ENCODE results near the gene DNAH10.

DNAH10 gene

DNA sequence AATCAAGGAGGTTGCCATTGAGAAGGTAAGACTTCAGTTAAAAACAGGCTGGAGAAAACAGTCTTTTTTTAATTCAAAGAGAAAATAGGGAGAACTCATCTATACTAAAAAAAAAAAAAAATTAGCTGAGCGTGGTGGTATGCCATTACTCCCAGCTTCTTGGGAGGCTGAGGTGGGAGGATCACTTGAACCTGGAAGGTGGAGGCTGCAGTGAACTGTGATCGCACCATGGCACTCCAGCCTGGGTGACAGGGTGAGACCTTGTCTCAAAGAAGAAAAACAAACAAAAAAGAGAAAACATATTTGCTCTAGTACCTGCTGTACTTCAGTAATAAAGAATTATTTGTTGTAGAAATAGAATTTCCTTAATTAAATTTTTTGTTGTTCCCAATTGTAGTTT lies 68.6 kb downstream of the DNAH10 start:
- Histone ChIP-seq H3K9ac (ENCODE audit: low read depth in 1 of 2, low read length in 2 of 2) (no peak overlapping the region), H3K36me3 (ENCODE audit: control insufficient read depth in 1 of 2, insufficient read depth in 2 of 2, low read length in 2 of 2) (no peaks in the 10 kb centered on the region), H3K4me3 (ENCODE audit: low read depth in 1 of 2, low read length in 2 of 2) (no peak overlapping the region), H3K27me3 (ENCODE audit: control insufficient read depth in 1 of 2, insufficient read depth in 2 of 2, low read length in 2 of 2) (no peaks in the 10 kb centered on the region), H3K27ac (ENCODE audit: low read depth, low read length) (no peak overlapping the region), H3K9me3 (ENCODE audit: control insufficient read depth in 1 of 2, low read length in 2 of 2) (peaks cover 0 to 4% of the 10 kb centered on the region in 2 donors), H3K4me1 (ENCODE audit: control insufficient read depth in 1 of 2, insufficient read depth in 2 of 2, low read length in 2 of 2) (no peaks in the 10 kb centered on the region)

DNA sequence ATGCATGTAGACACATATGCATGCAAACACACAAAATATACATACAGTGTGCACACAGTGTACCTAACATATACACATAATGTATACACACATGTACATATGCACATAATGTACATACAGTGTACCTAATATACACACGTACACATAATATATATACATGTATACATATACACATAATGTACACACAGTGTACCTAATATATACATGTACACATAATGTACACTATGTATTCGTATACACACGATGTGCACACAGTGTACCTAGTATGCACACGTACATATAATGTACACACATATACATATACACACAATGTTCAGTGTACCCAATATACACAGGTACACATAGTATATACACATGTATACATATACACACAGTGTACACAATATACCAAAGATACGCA lies 70.0 kb downstream of the DNAH10 start:
- Histone ChIP-seq H3K36me3 (ENCODE audit: control insufficient read depth in 1 of 2, insufficient read depth in 2 of 2, low read length in 2 of 2) (no peaks in the 10 kb centered on the region), H3K27me3 (ENCODE audit: control insufficient read depth in 1 of 2, insufficient read depth in 2 of 2, low read length in 2 of 2) (no peaks in the 10 kb centered on the region), H3K4me3 (ENCODE audit: low read depth in 1 of 2, low read length in 2 of 2) (no peak overlapping the region)

DNA sequence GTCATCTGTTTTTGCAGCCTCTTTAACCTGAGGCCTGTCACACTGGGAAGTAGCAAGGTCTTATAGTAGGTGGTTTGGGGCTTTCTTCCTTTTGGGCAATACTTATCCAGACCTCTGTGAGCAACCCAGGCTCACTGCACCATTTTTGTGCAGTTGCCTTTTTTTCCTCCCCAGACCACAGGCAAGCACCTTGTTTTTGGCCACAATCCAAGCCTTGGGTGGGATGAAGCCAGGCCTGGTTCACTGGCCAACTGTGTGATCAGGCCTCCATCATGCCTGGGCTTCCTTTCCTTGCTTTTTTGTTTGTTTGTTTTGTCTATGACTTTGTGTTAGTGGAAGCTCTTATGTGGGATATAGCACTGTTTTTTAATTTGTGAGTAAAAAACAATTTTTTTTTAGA lies 71.7 kb downstream of the DNAH10 start:
- Histone ChIP-seq H3K36me3 (ENCODE audit: control insufficient read depth in 1 of 2, insufficient read depth in 2 of 2, low read length in 2 of 2) (no peaks in the 10 kb centered on the region), H3K27ac (ENCODE audit: low read depth, low read length) (no peak overlapping the region), H3K27me3 (ENCODE audit: control insufficient read depth in 1 of 2, insufficient read depth in 2 of 2, low read length in 2 of 2) (no peaks in the 10 kb centered on the region), H3K9ac (ENCODE audit: low read depth in 1 of 2, low read length in 2 of 2) (no peak overlapping the region), H3K4me3 (ENCODE audit: low read depth in 1 of 2, low read length in 2 of 2) (no peak overlapping the region), H3K4me1 (ENCODE audit: control insufficient read depth in 1 of 2, insufficient read depth in 2 of 2, low read length in 2 of 2) (no peaks in the 10 kb centered on the region), H3K9me3 (ENCODE audit: control insufficient read depth in 1 of 2, low read length in 2 of 2) (peaks cover 0 to 4% of the 10 kb centered on the region in 2 donors)

More for the DNA sequence above, 70.0 kb downstream of the DNAH10 start:
- Histone ChIP-seq H3K9me3 (ENCODE audit: control insufficient read depth in 1 of 2, low read length in 2 of 2) (peaks cover 0 to 4% of the 10 kb centered on the region in 2 donors), H3K4me1 (ENCODE audit: control insufficient read depth in 1 of 2, insufficient read depth in 2 of 2, low read length in 2 of 2) (no peaks in the 10 kb centered on the region), H3K9ac (ENCODE audit: low read depth in 1 of 2, low read length in 2 of 2) (no peak overlapping the region), H3K27ac (ENCODE audit: low read depth, low read length) (no peak overlapping the region)

DNA sequence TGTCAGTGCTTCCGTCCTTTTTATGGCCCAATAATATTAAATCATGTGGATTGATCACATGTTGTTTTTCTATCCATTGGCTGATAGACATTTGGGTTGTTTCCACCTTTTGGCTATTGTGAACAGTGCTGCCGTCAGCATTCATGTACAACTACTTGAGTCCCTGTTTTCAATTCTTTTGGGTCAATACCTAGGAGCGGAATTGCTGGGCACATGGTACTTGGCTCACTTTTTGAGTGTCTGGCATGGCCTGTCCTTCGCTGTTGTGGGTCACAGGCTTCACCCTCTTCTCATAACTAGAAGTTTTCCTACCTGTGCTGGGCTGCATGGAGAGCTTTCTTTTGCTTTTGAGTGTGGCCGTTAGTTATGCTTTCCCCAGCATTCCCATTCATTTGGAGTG lies 72.7 kb downstream of the DNAH10 start:
- no peak overlapping the region for H3K9ac ChIP-seq (ENCODE audit: low read depth in 1 of 2, low read length in 2 of 2)
- H3K27me3 ChIP-seq (ENCODE audit: control insufficient read depth in 1 of 2, insufficient read depth in 2 of 2, low read length in 2 of 2) = no peaks in the 10 kb centered on the region
- no peak overlapping the region for H3K4me3 ChIP-seq (ENCODE audit: low read depth in 1 of 2, low read length in 2 of 2)
- H3K4me1 ChIP-seq (ENCODE audit: control insufficient read depth in 1 of 2, insufficient read depth in 2 of 2, low read length in 2 of 2) = no peaks in the 10 kb centered on the region
- H3K9me3 ChIP-seq (ENCODE audit: control insufficient read depth in 1 of 2, low read length in 2 of 2) = peaks cover 0 to 4% of the 10 kb centered on the region in 2 donors
- H3K27ac ChIP-seq (ENCODE audit: low read depth, low read length) = no peak overlapping the region
- no peaks in the 10 kb centered on the region for H3K36me3 ChIP-seq (ENCODE audit: control insufficient read depth in 1 of 2, insufficient read depth in 2 of 2, low read length in 2 of 2)

DNA sequence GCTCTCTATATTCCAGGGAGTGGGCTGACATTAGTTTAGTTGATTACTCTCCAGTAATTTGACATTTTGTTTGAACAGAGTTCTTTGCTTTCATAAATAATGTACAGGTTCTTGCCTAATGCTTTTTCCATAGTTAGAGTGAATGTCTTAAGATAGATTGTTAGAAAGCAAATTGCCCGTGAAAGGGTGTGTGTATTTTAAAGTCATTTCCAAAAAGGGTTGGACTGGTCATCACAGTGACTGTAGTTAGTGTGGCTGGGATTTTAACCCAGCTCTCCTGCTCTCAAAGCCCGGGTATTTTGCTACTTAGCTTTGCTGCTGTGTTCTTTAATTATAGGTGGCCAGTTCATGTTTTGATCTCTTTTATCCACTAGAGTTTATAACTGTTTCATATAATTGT lies 74.2 kb downstream of the DNAH10 start:
- Histone ChIP-seq H3K4me3 (ENCODE audit: low read depth in 1 of 2, low read length in 2 of 2) (no peak overlapping the region), H3K9ac (ENCODE audit: low read depth in 1 of 2, low read length in 2 of 2) (no peak overlapping the region), H3K4me1 (ENCODE audit: control insufficient read depth in 1 of 2, insufficient read depth in 2 of 2, low read length in 2 of 2) (no peaks in the 10 kb centered on the region), H3K27me3 (ENCODE audit: control insufficient read depth in 1 of 2, insufficient read depth in 2 of 2, low read length in 2 of 2) (no peaks in the 10 kb centered on the region), H3K9me3 (ENCODE audit: control insufficient read depth in 1 of 2, low read length in 2 of 2) (peaks cover 0 to 4% of the 10 kb centered on the region in 2 donors), H3K36me3 (ENCODE audit: control insufficient read depth in 1 of 2, insufficient read depth in 2 of 2, low read length in 2 of 2) (no peaks in the 10 kb centered on the region), H3K27ac (ENCODE audit: low read depth, low read length) (no peak overlapping the region)

DNA sequence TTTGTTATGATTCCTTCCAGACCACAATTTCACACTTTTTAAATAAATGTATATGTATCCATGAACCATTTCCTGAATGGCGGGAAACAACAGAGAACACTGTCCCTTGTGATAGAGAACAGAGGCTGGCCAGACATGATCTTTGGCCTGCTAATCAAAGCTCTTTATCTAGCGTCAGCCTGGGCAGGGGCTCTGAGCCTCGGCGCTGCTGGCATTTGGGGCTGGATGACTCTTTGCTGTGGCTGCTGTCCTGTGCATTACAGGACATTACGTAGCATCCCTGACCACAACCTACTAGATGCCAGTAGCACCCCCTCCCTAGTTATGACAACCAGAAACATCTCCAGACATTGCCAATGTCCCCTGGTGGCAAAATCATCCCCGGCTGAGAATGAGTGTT lies 77.7 kb downstream of the DNAH10 start:
- Histone ChIP-seq H3K4me1 (ENCODE audit: control insufficient read depth in 1 of 2, insufficient read depth in 2 of 2, low read length in 2 of 2) (no peaks in the 10 kb centered on the region), H3K27ac (ENCODE audit: low read depth, low read length) (no peak overlapping the region), H3K9ac (ENCODE audit: low read depth in 1 of 2, low read length in 2 of 2) (no peak overlapping the region), H3K9me3 (ENCODE audit: control insufficient read depth in 1 of 2, low read length in 2 of 2) (no peaks in the 10 kb centered on the region), H3K4me3 (ENCODE audit: low read depth in 1 of 2, low read length in 2 of 2) (no peak overlapping the region), H3K27me3 (ENCODE audit: control insufficient read depth in 1 of 2, insufficient read depth in 2 of 2, low read length in 2 of 2) (no peaks in the 10 kb centered on the region), H3K36me3 (ENCODE audit: control insufficient read depth in 1 of 2, insufficient read depth in 2 of 2, low read length in 2 of 2) (no peaks in the 10 kb centered on the region)

DNA sequence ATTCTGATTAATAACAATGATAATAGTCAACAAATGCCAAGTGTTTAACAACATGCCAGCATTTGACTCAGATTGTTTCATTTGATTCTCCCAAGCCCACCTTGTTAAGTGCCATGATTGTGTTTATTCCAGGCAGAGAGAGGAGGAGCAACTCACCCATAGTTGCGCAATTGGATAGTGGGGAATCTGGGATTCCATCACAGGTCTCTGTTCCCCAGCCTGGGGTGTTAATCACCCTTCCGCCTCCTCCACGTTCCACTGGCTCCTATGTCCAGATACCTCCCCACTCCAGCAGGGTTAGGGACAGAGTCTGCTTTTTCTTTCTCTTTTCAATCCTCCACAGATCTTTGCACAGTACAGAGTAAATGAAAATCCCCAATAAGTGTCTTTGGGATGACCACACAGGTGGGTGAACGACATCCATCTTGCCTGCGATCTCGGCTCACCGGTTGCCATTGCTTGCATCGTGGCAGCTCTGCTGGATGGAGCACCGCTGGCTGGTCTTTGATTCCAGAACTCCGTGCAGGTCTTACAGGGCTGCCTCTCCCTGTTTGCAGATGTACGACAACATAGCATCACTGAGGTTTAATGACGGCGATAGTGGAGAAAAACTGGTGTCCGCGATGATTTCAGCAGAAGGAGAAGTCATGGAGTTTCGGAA lies 78.8 kb downstream of the DNAH10 start:
- no peaks in the 10 kb centered on the region for H3K27me3 ChIP-seq (ENCODE audit: control insufficient read depth in 1 of 2, insufficient read depth in 2 of 2, low read length in 2 of 2)
- no peaks in the 10 kb centered on the region for H3K36me3 ChIP-seq (ENCODE audit: control insufficient read depth in 1 of 2, insufficient read depth in 2 of 2, low read length in 2 of 2)

DNA sequence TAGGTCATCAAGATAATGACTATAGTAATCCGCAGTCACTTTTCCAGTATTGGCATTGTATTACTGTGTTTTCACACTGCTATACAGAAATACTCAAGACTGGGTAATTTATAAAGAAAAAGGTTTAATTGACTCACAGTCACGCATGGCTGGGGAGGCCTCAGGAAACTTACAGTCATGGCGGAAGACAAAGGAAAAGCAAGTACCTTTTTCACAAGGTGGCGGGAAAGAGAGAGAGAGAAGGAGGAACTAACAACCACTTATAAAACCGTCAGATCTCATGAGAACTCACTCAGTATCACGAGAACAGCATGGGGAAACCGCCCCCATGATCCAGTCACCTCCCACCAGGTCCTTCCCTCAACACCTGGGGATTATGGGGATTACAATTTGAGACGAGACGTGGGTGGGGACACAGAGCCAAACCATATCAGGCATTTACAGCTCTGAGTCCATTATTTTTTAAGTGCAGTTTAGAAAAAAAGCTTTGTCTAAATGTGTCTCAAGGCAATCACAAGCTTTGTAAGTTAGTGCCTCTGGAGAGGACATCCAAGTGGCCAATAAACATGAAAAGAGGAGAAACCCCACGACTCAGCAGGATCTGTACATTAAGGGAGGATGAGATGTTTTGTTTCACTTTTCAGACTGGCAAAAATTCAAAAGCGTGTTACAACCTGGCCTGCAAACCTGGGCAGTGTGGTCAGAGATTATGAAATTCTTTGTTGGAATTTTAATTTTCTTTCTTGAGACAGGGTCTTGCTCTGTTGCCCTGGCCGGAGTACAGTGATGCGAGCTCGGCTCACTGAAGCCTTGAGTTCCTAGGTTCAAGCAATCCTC lies 82.0 kb downstream of the DNAH10 start:
- H3K36me3 ChIP-seq (ENCODE audit: control insufficient read depth in 1 of 2, insufficient read depth in 2 of 2, low read length in 2 of 2) = no peaks in the 10 kb centered on the region
- H3K4me3 ChIP-seq (ENCODE audit: low read depth in 1 of 2, low read length in 2 of 2) = no peak overlapping the region
- H3K4me1 ChIP-seq (ENCODE audit: control insufficient read depth in 1 of 2, insufficient read depth in 2 of 2, low read length in 2 of 2) = no peaks in the 10 kb centered on the region
- no peaks in the 10 kb centered on the region for H3K27me3 ChIP-seq (ENCODE audit: control insufficient read depth in 1 of 2, insufficient read depth in 2 of 2, low read length in 2 of 2)
- no peaks in the 10 kb centered on the region for H3K9me3 ChIP-seq (ENCODE audit: control insufficient read depth in 1 of 2, low read length in 2 of 2)
- no peak overlapping the region for H3K27ac ChIP-seq (ENCODE audit: low read depth, low read length)
- H3K9ac ChIP-seq (ENCODE audit: low read depth in 1 of 2, low read length in 2 of 2) = no peak overlapping the region

More for the DNA sequence above, 78.8 kb downstream of the DNAH10 start:
- Histone ChIP-seq H3K9ac (ENCODE audit: low read depth in 1 of 2, low read length in 2 of 2) (no peak overlapping the region), H3K4me3 (ENCODE audit: low read depth in 1 of 2, low read length in 2 of 2) (no peak overlapping the region), H3K27ac (ENCODE audit: low read depth, low read length) (no peak overlapping the region), H3K9me3 (ENCODE audit: control insufficient read depth in 1 of 2, low read length in 2 of 2) (no peaks in the 10 kb centered on the region), H3K4me1 (ENCODE audit: control insufficient read depth in 1 of 2, insufficient read depth in 2 of 2, low read length in 2 of 2) (no peaks in the 10 kb centered on the region)

DNA sequence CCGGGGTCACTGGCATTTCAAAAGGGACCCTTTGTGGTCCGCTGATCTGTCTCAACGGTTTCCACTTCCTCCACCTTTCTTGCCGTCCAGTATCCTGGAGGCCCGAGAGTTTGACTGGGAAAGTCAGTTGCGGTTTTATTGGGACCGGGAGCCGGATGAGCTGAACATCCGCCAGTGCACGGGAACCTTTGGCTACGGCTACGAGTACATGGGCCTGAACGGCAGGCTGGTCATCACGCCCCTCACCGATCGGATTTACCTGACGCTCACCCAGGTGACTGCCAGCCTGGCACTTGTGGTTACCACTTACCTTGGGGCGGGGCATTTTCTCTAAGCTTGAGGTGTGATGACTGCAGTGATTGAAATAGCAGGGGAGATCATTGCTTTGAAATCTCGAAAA lies 83.8 kb downstream of the DNAH10 start:
- no peak overlapping the region for H3K4me3 ChIP-seq (ENCODE audit: low read depth in 1 of 2, low read length in 2 of 2)
- H3K9ac ChIP-seq (ENCODE audit: low read depth in 1 of 2, low read length in 2 of 2) = no peak overlapping the region
- H3K4me1 ChIP-seq (ENCODE audit: control insufficient read depth in 1 of 2, insufficient read depth in 2 of 2, low read length in 2 of 2) = no peaks in the 10 kb centered on the region
- H3K9me3 ChIP-seq (ENCODE audit: control insufficient read depth in 1 of 2, low read length in 2 of 2) = no peaks in the 10 kb centered on the region
- H3K27me3 ChIP-seq (ENCODE audit: control insufficient read depth in 1 of 2, insufficient read depth in 2 of 2, low read length in 2 of 2) = no peaks in the 10 kb centered on the region
- no peaks in the 10 kb centered on the region for H3K36me3 ChIP-seq (ENCODE audit: control insufficient read depth in 1 of 2, insufficient read depth in 2 of 2, low read length in 2 of 2)
- H3K27ac ChIP-seq (ENCODE audit: low read depth, low read length) = no peak overlapping the region

DNA sequence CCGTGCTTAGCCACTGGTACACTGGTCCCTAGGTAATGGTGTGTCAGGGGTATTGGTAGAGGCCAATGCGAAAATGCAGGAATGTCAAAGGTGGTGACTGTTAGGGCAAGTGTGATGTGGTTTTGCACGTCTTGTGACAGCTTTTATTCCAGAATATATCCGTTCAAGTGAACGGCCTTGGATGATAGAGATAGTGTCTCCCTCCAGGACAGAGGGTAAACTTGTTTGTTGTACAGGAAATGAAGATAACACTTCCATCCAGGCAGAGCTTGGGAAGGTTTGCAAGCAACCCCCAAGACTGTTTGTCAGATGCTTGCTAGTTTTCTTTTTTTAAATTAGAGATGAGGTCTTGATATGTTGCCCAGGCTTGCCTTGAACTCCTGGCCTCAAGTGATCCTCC lies 84.2 kb downstream of the DNAH10 start:
- H3K4me1 ChIP-seq (ENCODE audit: control insufficient read depth in 1 of 2, insufficient read depth in 2 of 2, low read length in 2 of 2) = no peaks in the 10 kb centered on the region
- no peaks in the 10 kb centered on the region for H3K36me3 ChIP-seq (ENCODE audit: control insufficient read depth in 1 of 2, insufficient read depth in 2 of 2, low read length in 2 of 2)
- H3K4me3 ChIP-seq (ENCODE audit: low read depth in 1 of 2, low read length in 2 of 2) = no peak overlapping the region
- H3K27ac ChIP-seq (ENCODE audit: low read depth, low read length) = no peak overlapping the region
- no peaks in the 10 kb centered on the region for H3K27me3 ChIP-seq (ENCODE audit: control insufficient read depth in 1 of 2, insufficient read depth in 2 of 2, low read length in 2 of 2)
- no peak overlapping the region for H3K9ac ChIP-seq (ENCODE audit: low read depth in 1 of 2, low read length in 2 of 2)
- H3K9me3 ChIP-seq (ENCODE audit: control insufficient read depth in 1 of 2, low read length in 2 of 2) = no peaks in the 10 kb centered on the region

All from duodenal mucosa (tissue), 2 donors.